Upper lobe of left lung (tissue), 4 donors: ENCODE measurements around the gene OR5A2.

ENCODE experiments used
- CTCF ChIP-seq, 6 experiments: fragments of 450-650 bp in 4 of 6; fragments of 200-600 bp in 2 of 6; sonication (generic) in 2 of 6; IDR thresholded peaks; one replicate each; pipeline ENCODE4 v1.5.1; 2016 to 2019; ENCODE audit warnings: antibody characterized with exemption in 6 of 6
- EP300 ChIP-seq, 4 donors: sonication (generic); formaldehyde crosslinking; IDR thresholded peaks; one replicate each; pipeline ENCODE4 v1.5.1; 2017; ENCODE audit warnings: antibody characterized with exemption in 4 of 4, control low read depth in 2 of 4
- POLR2A ChIP-seq, 4 donors: fragments of 450-650 bp; IDR thresholded peaks; one replicate each; pipeline ENCODE4 v1.5.1; 2016 to 2017; ENCODE audit warnings: antibody characterized with exemption in 4 of 4, mild to moderate bottlenecking in 2 of 4

- TF ChIP-seq POLR2A (IDR thresholded peaks at IDR 0.05) (no peak), CTCF (IDR thresholded peaks at IDR 0.05) (no peak), EP300 (IDR thresholded peaks at IDR 0.05) (no peak)
Measured at GRCh38 chr11:59400461-59401261, 25.6 kb downstream of the OR5A2 start.
